SK-N-DZ (cell line): ENCODE measurements around the gene C19orf85.

Experiments
- DNase-seq: peaks from one replicate; pipeline ENCODE4 v3.0.0-alpha.2; 2015; ENCODE audit warnings: low spot score

The C19orf85 gene

DNA sequence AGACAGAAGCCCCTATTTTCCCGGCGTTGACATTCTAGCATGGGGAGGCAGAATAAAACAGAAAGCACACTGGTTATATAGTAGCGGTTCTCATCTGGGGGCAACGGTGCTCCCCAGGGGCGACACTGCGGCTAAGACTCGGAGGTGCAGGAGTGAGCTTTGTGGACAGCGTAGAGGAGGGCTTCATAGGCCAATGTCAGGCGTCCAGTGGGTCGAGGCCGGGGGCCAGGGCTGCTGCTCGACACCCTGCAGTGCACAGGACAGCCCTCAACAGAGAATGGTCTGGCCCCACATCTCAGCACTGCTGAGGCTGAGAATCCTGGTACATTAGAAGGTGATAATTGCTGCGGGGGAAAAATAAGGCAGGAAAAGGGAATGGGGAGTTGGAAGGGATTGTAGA is 13.4 kb upstream of the C19orf85 start:
- no peak for DNase-seq

DNA sequence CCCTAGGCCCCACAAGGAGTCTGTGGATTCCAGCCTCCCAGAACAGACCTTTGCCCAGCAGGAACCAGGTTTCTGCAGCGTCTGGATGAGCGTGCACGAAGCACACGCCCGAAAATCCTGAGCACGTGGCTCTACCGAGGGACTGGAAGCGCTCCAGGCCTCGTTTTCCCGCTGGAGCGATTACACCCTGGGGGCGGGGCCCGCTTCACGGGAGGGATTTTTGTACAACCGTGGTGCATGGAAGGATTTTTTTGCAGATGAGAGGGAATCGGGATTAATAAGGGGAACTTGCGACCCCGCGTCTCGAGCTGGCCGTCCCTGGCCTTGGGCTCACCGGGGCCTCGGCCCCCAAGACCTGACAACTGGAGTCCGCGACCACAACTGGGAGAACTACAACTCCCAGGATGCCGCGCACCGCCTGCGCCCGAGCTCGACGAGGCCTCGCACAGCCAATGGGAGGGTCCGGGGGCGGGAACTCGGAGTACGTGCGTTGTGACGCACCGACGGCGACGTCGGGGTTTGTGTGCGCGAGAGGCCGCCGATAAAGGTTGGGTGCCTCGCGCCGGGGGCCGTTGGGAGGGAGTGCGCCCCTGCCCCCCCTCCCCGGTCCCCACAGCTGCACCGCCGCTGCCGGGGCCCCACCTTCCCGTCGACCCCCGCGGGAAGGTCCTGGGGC is 11.7 kb upstream of the C19orf85 start, which contains the start of gene ZNF628:
ZNF628 (plus strand) TSS at position 518 of the 676 bp plus-strand sequence. CDS start 3,294 bp downstream, outside the sequence.
- peak; percentile 92 for DNase-seq

GRCh38 chr19:55474269-55475265 is 10.0 kb upstream of the C19orf85 start:
- DNase-seq = no peak

DNA sequence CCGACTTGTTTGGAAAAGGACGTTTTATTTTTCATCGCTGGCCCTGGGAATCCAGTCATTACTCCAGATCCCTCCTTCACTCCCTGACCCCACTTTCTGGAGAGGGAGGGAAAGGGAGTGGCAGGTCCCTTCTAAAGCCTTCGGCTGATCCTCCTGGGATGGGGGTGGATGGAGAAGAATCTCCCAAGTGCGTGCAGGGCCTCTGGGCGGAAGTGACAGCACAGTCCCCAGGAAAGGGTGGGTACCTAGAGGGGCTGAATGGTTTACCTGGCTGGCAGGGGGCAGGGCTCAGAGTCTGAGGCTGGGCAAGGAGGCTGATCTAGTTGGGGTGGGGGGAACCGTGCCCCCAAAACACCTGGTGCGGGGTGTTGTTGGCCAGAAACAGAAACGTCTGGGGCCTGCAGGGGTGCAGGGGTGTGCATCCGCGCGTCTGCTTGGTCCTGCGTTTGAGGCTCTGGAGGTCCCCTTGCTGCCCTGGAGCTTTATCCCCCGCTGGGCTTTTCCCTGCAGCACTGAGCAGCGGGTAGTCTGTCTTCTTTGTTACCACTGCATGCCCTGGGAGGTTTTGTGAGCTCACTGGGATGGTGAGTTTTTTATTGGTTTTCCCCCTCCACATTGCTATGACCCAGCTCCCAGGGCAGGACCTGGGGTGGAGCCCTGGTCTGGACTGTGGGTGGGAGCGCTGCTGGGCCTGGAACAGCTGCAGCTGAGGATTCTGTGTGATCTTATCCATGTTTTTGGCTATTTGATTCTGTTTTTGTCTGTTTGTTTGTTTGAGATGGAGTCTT is 8.9 kb upstream of the C19orf85 start:
- no peak for DNase-seq

- DNase-seq = no peak
These were observed 7.9 kb upstream of the C19orf85 start for GRCh38 chr19:55472463-55472862.

DNA sequence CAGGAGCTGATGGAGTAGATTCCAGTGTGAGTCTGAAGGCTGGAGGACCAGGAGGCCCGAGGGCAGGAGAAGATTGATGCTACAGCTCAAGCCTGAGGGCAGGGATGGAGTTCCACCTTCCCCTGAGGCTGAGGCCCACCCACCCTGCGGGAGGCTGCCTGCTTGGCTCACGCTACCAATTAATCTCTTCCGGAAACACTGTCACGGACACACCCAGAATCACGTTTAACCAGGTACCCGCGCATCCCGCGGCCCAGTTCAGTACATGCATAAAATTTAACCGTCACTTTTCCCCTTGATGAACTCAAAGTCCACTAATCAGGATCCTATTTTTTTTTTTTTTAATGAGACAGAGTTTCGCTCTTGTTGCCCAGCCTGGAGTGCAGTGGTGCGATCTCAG is 6.7 kb upstream of the C19orf85 start:
- no peak for DNase-seq

- no peak for DNase-seq
These were observed 3.5 kb upstream of the C19orf85 start for GRCh38 chr19:55468054-55468393.

DNA sequence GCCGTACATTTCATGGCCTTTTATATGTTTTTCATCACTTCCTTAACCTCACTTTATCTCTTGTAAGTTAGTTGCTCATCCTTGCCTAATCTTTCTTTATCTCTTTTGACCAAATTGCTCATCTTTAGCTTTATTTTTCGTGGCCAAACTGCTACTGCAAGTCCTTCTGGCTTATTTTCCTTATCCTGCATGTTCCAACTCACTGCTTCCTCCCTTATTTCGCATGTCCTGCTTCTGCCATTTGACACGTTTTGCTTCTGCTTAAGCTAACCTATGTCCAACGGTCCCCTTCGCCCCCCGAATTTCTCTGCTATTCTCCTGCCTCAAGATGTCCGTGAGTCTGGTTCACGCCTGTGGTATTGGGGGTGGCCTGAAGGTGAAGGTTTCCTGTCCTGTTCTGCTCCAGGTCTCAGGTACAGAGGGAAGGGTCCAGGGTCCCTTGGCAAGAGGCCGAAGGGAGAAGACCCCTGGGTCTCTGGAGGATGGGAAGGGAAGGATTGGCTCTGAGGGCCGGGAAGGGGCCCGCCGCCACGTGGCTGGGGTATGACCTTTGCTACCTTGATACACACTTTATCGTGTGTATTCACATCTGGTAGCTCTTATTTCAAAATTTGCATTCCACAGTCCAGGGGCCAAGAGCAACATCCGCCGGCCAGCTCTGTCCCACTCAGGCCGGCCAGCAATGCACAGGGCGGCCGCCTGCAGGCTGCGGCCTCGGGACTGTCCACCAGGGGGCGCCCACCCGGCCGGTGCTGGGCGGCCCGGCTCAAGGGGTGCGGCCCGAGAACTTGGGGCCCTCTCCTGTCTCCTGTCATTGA is 2.9 kb upstream of the C19orf85 start:
- DNase-seq = no peak

GRCh38 chr19:55466241-55466614 is 1.7 kb upstream of the C19orf85 start:
- no peak for DNase-seq

DNA sequence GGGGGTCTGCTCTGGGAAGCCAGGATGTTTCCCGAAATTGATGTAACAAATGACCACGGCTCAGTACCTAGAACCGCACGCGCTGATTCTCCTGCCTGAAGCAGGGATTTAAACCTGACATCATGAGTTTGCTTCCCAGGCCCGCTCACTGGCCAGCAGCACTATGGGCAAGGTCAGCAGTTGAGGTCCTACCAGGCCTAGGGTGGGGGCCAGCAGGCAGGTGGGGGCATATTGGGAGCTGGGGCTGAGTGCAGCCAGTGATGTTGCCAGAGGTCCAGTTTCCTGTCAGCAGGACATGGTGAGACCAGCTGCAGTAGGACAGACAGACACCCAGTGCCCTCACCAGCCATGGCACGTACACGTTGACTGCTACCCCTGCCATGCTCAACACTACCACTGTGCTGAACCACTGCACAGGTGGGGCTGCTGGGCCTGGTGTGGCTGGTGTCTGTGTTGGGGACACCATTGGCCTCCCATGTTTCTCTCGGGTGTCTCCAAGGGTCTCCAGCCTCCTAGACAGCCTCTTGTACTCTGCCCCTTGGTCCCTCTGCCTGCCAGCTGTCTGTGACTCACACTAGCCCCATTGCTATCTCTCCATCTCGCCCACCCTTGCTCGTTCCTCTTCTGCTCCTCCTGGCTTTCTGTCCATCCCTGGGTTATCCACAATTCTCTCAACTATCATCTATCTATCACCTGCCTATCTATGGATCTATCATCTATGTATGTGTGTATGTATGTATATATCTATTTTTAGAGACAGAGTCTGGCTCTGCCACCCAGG is 1.1 kb upstream of the C19orf85 start:
- DNase-seq = no peak

- DNase-seq = no peak
These were observed 401 bp downstream of the C19orf85 start for GRCh38 chr19:55464039-55464661.

- no peak for DNase-seq
These were observed 944 bp downstream of the C19orf85 start for GRCh38 chr19:55463583-55464031.

- no peak for DNase-seq
These were observed 1.8 kb downstream of the C19orf85 start for GRCh38 chr19:55462722-55463121.

- no peak for DNase-seq
These were observed 2.5 kb downstream of the C19orf85 start for GRCh38 chr19:55461974-55462626.

GRCh38 chr19:55461259-55461973 is 3.1 kb downstream of the C19orf85 start, which contains the start of gene ISOC2:
Gene ISOC2, minus strand, starts transcription at chr19:55461642. Its CDS starts 5,156 bp downstream, at chr19:55456486.
- peak; percentile 97 for DNase-seq

DNA sequence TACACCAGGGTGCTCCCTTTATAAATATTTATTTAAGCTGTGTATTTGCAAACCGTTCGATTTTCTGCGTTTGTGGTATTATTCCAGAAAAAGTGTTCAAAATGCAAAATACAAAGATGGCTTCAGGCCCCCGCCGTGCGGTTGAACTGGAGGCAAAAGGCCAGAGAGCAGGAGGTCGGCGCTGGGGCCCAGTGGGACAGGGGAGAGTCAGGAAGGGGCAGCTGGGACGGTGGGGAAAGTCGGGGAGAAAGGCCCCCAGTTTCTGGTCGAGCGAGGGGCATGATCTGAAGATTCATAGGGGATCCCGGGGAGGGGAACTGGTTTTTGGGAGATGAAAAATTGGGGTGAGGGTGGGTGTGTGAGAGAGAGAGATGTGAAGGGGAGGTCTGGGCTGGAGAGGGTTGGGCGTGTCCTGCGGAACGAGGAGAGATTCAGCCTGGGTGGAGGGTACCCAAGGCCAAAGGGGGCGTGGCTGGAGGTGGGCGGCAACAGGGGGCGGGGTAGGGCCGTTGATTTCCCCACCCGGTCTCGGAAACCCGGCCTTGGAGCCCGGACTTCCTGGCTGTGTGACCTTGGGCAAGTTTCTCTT is 3.8 kb downstream of the C19orf85 start:
- DNase-seq = peak; percentile 69

DNA sequence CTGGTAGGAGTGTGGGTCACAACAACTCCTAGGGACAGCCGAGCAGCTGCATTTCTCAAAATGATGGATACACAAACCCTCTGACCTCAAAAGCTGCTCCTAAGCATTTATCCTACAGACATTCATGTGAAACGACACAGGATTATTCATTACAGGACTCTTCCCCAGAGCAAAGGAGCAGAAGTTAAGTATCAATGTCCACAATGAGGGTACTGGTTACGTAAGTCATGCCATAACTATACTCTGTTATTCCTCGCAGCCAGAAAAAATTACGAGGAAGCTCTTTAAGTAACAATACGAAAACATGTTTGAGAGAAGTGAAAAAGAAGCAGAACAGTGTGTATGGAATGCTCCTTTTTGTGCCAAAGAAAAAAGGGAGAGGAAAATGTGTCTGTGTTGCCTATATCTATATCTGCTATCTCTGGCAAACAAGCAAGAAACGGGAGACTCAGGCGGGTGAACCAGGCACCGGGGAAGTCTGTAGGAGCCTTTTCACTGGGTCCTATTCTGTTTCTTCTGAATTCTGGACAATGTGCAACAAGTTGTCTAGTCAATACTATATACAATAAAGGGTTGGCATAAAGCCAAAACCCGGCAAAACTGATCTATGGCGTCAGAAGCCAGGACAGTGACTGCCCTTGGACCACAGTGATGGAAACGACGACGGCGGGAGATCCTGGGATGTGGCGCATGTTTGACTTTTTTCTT is 4.4 kb downstream of the C19orf85 start:
- no peak for DNase-seq
